HEK293T (cell line): ENCODE data around the gene CEACAM19.

ENCODE experiments used
- FOXM1 ChIP-seq: fragments of 450-650 bp; IDR thresholded peaks from 2 replicates; pipeline ENCODE4 v1.6.1; 2017; ENCODE audit warnings: mild to moderate bottlenecking, borderline replicate concordance
- LEF1 ChIP-seq: fragments of 450-650 bp; IDR thresholded peaks from 2 replicates; pipeline ENCODE4 v1.6.1; 2017; ENCODE audit warnings: mild to moderate bottlenecking, borderline replicate concordance
- SP1 ChIP-seq: fragments of 450-650 bp; IDR thresholded peaks from 2 replicates; pipeline ENCODE4 v1.6.1; 2017
- SUZ12 ChIP-seq: fragments of 450-650 bp; IDR thresholded peaks from 2 replicates; pipeline ENCODE4 v1.6.1; 2016; ENCODE audit warnings: mild to moderate bottlenecking
- ZNF384 ChIP-seq: fragments of 450-650 bp; IDR thresholded peaks from 2 replicates; pipeline ENCODE4 v1.6.1; 2016

GRCh38 chr19:44690131-44690440, 18.8 kb downstream of the CEACAM19 start:
- no peak for TF ChIP-seq LEF1
- no peak for TF ChIP-seq SP1
- TF ChIP-seq FOXM1 = no peak
- no peak for TF ChIP-seq SUZ12
- no peak for TF ChIP-seq ZNF384
